GM21360 (cell line): ENCODE data around the gene SRP9.
"Not testable (repeated sequence)": the region's sequence is repeated elsewhere in the genome, so short reads cannot be mapped to it uniquely, and the experiment has no call there.

Experiments used
- ATAC-seq: cut with Tn5 transposase; IDR thresholded peaks from one replicate; pipeline ENCODE4 v1.9.1; 2021; ENCODE audit warnings: mild to moderate bottlenecking, moderate library complexity; ENCODE audit not compliant: unreplicated experiment

Gene SRP9

GRCh38 chr1:225772848-225773247 is 4.8 kb upstream of the SRP9 start:
- no peak for ATAC-seq

GRCh38 chr1:225774281-225775147 is 3.1 kb upstream of the SRP9 start:
- ATAC-seq: no peak

- ATAC-seq: no peak
Observed at GRCh38 chr1:225776294-225776693, 1.3 kb upstream of the SRP9 start.

GRCh38 chr1:225777058-225777582 is 506 bp upstream of the SRP9 start:
- no peak for ATAC-seq

- no peak for ATAC-seq
Observed at GRCh38 chr1:225778337-225778669, 677 bp downstream of the SRP9 start.

- ATAC-seq: not testable (repeated sequence)
Observed at GRCh38 chr1:225779165-225779564, 1.5 kb downstream of the SRP9 start.

GRCh38 chr1:225780134-225780533 is 2.5 kb downstream of the SRP9 start:
- no peak for ATAC-seq

GRCh38 chr1:225780630-225781029 is 3.0 kb downstream of the SRP9 start:
- ATAC-seq: no peak

GRCh38 chr1:225789142-225789541 is 11.5 kb downstream of the SRP9 start:
- ATAC-seq: not testable (repeated sequence)

- no peak for ATAC-seq
Observed at GRCh38 chr1:225794954-225795353, 17.3 kb downstream of the SRP9 start.

- ATAC-seq: not testable (repeated sequence)
Observed at GRCh38 chr1:225796097-225796496, 18.5 kb downstream of the SRP9 start.

GRCh38 chr1:225801146-225801545 is 23.5 kb downstream of the SRP9 start:
- not testable (repeated sequence) for ATAC-seq

- ATAC-seq: no peak
Observed at GRCh38 chr1:225806249-225806648, 28.6 kb downstream of the SRP9 start.

- not testable (repeated sequence) for ATAC-seq
Observed at GRCh38 chr1:225806736-225807135, 29.1 kb downstream of the SRP9 start.

GRCh38 chr1:225808136-225808535 is 30.5 kb downstream of the SRP9 start:
- ATAC-seq: no peak

- peak; percentile 96 for ATAC-seq
Observed at GRCh38 chr1:225809842-225810578, 32.4 kb downstream of the SRP9 start, which contains the start of gene EPHX1. Gene EPHX1 (plus strand): TSS chr1:225810124. CDS start chr1:225828730, 18,606 bp downstream.

GRCh38 chr1:225810579-225811538 is 33.2 kb downstream of the SRP9 start:
- not testable (repeated sequence) for ATAC-seq

- no peak for ATAC-seq
Observed at GRCh38 chr1:225811622-225812487, 34.2 kb downstream of the SRP9 start.

- ATAC-seq: no peak
Observed at GRCh38 chr1:225812488-225813213, 35.0 kb downstream of the SRP9 start.
